Memory B cell (primary cell): ENCODE results near the gene SLC6A20.

Source experiments
- ATAC-seq: fragments of 150-1000 bp; cut with Tn5 transposase; 2 replicates; pipeline ENCODE4 v1.10.0; 2021; ENCODE audit warnings: low read depth, mild to moderate bottlenecking, moderate library complexity
- DNase-seq, 2 donors: peaks; one replicate each; pipeline ENCODE4 v3.0.0; 2022; ENCODE audit warnings: low spot score in 2 of 2
- H3K27ac Mint-ChIP-seq: one replicate; pipeline ENCODE4 v1.8.0; 2022; ENCODE audit warnings: mild to moderate bottlenecking, moderate library complexity, mixed read lengths
- H3K27me3 Mint-ChIP-seq: one replicate; pipeline ENCODE4 v1.8.0; 2022; ENCODE audit warnings: mixed read lengths
- H3K36me3 Mint-ChIP-seq: one replicate; pipeline ENCODE4 v1.8.0; 2022; ENCODE audit warnings: mild to moderate bottlenecking, mixed read lengths
- H3K4me1 Mint-ChIP-seq: one replicate; pipeline ENCODE4 v1.8.0; 2022; ENCODE audit warnings: mixed read lengths
- H3K4me3 Mint-ChIP-seq: one replicate; pipeline ENCODE4 v1.8.0; 2022; ENCODE audit warnings: mild to moderate bottlenecking, moderate library complexity, mixed read lengths
- H3K9me3 Mint-ChIP-seq: one replicate; pipeline ENCODE4 v1.8.0; 2022; ENCODE audit warnings: mixed read lengths

SLC6A20 gene

DNA sequence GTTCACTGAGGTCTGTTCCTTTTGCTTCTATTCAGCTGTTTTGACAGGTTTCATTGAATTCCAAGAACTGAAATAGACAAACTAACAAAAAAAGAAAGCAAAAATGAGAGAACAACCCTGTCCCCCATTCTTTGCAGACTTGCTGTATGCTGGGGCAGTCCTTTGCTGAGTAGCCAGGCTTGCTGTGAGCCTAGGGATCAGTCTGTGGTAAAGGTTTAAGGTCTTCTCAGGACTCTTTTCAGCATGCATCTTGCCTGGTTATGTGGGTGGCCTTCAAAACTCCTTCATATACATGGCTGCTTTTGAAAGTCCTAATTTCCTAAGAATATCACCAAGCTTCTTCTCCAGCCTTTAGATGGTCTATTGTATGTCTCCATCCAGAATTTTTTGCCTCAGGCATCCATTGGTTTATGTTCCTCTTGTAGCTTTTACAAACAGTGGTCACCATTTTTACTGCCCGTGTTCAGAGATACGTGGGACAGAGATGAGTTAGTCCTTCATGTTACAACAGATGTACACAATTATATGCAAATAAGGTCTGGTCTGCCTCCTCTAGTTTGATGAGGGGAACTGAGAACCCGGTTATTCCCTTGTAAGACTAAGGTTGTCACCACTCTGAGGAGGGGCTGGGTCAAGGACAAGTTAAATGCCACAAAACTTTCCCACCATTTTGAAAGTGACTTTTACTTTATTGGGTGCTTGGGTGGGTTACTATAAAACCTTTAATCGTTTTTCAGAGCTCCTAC is 65.8 kb downstream of the SLC6A20 start:
- Mint-ChIP-seq H3K4me3 (no peak overlapping the region), H3K27ac (peak overlapping the region; percentile 65), H3K4me1 (peaks cover 10% of the 10 kb centered on the region), H3K27me3 (no peaks in the 10 kb centered on the region), H3K9me3 (no peaks in the 10 kb centered on the region), H3K36me3 (peaks cover 50% of the 10 kb centered on the region)
- ATAC-seq (peak; percentile 88), DNase-seq (no peak)

DNA sequence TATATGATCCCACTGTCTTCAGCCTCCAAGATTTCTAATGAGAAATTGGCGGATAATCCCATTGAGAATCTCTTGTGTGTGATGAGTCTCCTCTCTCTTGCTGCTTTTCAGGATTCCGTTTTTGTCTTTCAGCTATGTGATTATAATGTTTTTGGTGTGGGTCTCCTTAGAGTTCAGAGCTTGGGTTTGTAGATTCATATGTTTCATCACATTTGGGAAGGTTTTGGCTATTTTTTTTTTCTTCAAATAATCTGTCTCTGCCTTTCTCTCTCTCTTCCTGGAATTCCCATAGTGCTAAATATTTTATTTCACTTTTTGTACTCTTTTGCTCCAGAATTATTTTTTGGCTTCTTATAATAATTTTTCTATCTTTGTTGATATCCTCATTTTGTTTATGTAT is 66.7 kb downstream of the SLC6A20 start:
- H3K36me3 Mint-ChIP-seq = peaks cover 53% of the 10 kb centered on the region
- no peak overlapping the region for H3K4me3 Mint-ChIP-seq
- ATAC-seq = no peak
- no peaks in the 10 kb centered on the region for H3K27me3 Mint-ChIP-seq
- no peak overlapping the region for H3K27ac Mint-ChIP-seq
- H3K4me1 Mint-ChIP-seq = peaks cover 10% of the 10 kb centered on the region
- H3K9me3 Mint-ChIP-seq = no peaks in the 10 kb centered on the region
- DNase-seq = no peak

DNA sequence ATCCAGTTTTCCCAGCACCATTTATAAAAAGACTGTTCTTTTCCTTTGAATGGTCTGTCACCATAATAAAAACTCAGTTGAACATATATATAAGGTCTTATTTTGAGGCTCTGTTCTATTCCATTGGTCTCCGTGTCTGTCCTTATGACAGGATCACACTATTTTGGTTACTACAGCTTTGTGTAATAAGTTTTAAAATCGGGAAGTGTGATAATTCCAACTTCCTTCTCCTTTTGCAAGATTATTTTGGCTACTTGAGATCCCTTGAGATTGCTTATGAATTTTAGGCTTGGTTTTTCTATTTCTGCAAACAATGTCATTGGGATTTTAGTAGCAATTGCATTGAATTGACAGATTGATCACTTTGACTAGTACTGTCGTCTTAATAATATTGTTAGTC is 71.4 kb downstream of the SLC6A20 start:
- no peak for ATAC-seq
- Mint-ChIP-seq H3K27me3 (no peaks in the 10 kb centered on the region), H3K9me3 (no peaks in the 10 kb centered on the region), H3K36me3 (peaks cover 51% of the 10 kb centered on the region), H3K27ac (no peak overlapping the region), H3K4me1 (peaks cover 5% of the 10 kb centered on the region), H3K4me3 (no peak overlapping the region)
- no peak for DNase-seq

DNA sequence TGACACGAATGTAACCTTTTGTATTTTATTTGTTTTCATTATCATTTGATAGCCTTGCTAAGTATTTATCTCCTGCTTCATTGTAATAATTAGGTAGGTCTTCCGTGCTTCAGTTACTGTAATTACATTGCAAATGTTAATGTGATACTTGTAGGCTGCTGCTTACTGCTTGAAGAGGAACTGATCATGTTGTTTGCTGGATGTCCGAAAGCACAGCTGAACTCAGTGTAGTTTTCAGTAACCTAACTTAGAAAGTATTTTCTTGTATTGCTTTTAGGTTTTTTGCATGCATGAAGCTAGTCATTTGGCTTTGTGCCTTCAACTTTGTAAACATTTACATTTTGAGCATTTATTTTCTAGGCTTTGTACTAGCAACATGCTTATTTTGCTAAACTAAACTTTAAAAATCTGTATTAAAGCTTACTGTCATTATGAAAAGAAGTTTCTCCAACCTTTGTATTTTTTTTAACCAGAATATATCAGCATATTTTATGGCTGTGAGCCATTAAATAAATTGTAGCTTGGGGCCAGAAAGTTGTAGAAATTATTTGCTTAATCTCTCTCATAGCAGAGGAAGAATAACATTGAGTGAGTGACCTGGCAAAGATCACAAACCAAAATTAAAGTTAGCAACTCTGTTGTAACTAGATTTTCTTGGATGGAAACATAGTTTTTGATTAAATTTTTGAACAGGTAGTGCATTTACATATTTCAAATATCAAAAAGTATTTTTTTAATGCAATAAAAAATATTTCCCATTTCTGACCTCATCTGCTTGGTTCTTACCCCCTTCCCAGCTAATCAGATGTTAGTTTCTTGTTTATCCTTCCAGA is 76.5 kb downstream of the SLC6A20 start:
- H3K9me3 Mint-ChIP-seq = no peaks in the 10 kb centered on the region
- peaks cover 40% of the 10 kb centered on the region for H3K36me3 Mint-ChIP-seq
- H3K27ac Mint-ChIP-seq = peak overlapping the region; percentile 52
- no peaks in the 10 kb centered on the region for H3K27me3 Mint-ChIP-seq
- no peaks in the 10 kb centered on the region for H3K4me1 Mint-ChIP-seq
- H3K4me3 Mint-ChIP-seq = no peak overlapping the region
- no peak for ATAC-seq
- DNase-seq = no peak

DNA sequence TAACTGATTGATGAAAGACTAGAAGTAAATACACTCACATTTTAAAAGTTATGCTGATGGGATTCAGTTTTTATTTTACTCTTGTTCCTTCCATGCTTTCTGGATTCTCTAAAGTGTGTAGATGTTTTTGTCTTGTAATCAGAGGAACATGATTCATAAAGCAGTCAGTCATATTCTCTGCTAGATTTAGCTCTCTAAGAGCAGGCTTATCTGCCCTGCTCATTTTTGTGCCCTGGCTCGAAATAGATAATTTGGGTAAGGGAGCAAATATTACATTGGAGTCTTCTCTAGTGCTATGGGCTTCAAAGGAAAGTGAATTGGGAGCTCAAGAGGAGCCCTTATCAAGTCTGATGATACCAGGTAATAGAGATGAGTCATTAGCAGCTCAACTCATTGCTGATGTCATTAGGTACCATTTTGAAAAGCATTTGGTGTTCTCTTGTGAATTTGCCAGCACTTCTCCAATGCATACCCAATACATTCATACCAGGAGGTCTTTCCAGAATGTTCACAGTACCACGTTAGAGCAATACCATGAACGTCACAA is 79.5 kb downstream of the SLC6A20 start:
- Mint-ChIP-seq H3K27me3 (no peaks in the 10 kb centered on the region), H3K27ac (no peak overlapping the region), H3K4me1 (no peaks in the 10 kb centered on the region), H3K36me3 (peaks cover 26% of the 10 kb centered on the region), H3K9me3 (no peaks in the 10 kb centered on the region), H3K4me3 (no peak overlapping the region)
- ATAC-seq (no peak), DNase-seq (no peak)

DNA sequence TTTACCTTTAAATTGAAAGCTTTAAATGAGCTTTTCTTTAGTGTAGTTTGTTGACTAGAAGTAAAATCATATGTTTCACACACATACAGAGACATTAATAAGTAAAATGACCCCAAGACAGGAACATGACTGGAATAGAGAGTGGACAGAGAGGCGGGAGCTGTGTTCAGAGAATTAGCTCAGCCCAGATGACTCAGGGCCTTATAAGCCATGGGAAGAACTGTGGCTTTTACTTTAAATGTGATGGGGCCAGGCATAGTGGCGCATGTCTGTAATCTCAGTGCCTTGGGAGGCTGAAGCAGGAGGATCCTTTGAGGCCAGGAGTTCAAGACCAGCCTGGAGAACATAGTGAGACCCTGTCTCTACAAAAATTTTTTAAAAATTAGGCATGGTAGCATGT is 80.4 kb downstream of the SLC6A20 start:
- Mint-ChIP-seq H3K4me1 (no peaks in the 10 kb centered on the region), H3K9me3 (no peaks in the 10 kb centered on the region), H3K4me3 (no peak overlapping the region), H3K27ac (no peak overlapping the region), H3K36me3 (peaks cover 27% of the 10 kb centered on the region), H3K27me3 (no peaks in the 10 kb centered on the region)
- DNase-seq = no peak
- no peak for ATAC-seq

DNA sequence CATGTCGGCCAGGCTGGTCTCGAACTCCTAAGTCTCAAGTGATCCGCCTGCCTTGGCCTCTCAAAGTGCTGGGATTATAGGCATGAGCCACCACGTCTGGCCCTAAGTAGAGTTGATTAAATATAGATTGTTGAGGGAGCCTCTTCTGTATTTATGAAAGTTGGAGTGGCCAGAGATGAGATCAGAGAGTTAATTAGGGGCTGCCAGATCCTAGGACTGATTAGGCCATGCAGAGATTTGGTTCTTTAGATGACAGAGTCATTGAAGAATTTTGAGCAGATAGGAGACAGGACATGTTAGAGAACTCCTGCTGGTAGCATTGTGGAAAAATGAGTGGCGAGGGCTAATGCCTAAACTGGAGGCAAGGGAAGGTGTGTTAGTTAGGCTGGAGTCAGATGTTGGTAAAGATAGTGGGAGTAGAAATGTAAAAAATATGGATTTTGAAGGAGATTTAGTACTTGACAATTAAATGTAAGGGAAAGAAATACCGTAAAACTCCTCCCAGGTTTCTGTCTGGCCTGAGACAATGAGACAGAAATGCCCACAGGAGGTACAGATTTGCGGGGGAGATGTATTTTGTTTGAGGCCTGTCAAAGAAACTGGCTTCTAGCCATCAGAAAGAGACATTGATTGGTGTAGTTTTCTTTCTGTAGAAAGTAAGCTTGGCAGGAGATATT is 83.8 kb downstream of the SLC6A20 start:
- Mint-ChIP-seq H3K27me3 (no peaks in the 10 kb centered on the region), H3K36me3 (peaks cover 30% of the 10 kb centered on the region), H3K27ac (no peak overlapping the region), H3K4me1 (no peaks in the 10 kb centered on the region), H3K9me3 (no peaks in the 10 kb centered on the region), H3K4me3 (no peak overlapping the region)
- DNase-seq (no peak), ATAC-seq (no peak)

DNA sequence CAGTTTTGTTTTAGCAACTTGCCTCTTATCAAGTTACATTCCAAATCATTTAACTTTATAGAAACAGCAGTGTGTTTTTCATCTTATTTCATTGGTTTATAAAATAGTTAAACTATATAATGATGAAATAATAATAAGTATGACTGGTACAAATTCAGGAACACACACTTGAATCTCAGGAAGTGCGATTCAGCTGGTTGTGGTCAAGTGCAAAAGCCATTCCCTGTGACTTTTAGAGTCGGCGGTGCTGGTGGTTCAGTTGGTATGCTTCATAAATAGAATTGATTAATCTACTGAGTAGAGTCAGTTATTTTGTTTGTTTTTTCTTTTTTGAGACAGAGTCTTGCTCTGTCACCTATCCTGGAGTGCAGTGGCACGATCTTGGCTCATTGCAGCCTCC is 84.4 kb downstream of the SLC6A20 start:
- H3K4me3 Mint-ChIP-seq = no peak overlapping the region
- H3K36me3 Mint-ChIP-seq = peaks cover 32% of the 10 kb centered on the region
- DNase-seq (no peak), ATAC-seq (no peak)
- no peaks in the 10 kb centered on the region for H3K27me3 Mint-ChIP-seq
- H3K4me1 Mint-ChIP-seq = no peaks in the 10 kb centered on the region
- H3K27ac Mint-ChIP-seq = no peak overlapping the region
- H3K9me3 Mint-ChIP-seq = no peaks in the 10 kb centered on the region

DNA sequence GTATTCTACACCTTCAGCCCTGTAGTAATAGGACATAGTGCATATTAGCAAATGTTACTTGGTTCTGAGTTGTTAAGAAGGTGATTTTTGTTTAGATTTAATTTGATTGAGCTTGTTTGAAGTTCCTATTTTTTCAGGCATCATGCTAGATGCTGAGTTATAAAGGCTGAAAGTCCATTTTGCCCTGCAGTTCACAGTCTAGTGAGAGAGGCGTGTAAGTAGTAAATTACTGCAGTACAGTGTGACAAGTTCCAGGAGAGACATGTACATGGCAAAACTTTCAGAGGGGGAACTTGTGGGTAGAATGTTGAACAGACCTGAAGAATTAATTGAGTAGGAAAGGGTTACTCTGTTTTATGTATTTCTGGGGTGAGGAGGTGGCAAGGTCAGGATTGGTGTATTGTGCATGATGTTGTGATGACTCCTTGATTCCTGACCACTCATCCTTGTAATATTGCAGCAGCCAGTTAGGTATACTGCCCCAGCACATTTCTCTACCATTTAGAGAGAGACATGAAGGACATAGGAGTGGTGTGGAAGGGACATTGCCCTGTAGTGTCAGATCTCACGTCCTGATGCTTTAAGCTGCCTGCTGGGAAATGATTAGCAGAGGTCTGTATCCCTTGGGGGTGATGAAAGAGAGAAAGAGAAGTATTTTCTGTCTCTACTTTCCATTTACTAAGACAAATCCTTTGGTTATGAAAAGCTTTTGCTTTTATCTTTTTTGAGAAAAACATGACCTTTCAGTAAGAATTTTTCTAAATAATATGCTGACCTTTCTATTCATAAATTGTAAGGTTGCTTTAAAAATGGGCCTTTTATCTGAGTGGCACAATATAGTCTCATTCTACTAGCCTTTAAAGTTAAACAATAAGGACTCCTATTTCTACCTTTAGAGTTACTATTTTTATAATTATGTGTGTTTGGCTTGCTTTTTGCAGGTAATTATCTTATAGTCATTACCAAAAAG is 90.2 kb downstream of the SLC6A20 start:
- no peak overlapping the region for H3K27ac Mint-ChIP-seq

More for the DNA sequence above, 90.2 kb downstream of the SLC6A20 start:
- no peak overlapping the region for H3K4me3 Mint-ChIP-seq
- no peak for DNase-seq
- H3K4me1 Mint-ChIP-seq = peaks cover 5% of the 10 kb centered on the region
- ATAC-seq = no peak
- no peaks in the 10 kb centered on the region for H3K9me3 Mint-ChIP-seq
- H3K36me3 Mint-ChIP-seq = peaks cover 28% of the 10 kb centered on the region
- H3K27me3 Mint-ChIP-seq = no peaks in the 10 kb centered on the region
